OCI-LY3 (cell line): Measurements from ENCODE around the gene JDP2.

Experiments
- EZH2phosphoT487 ChIP-seq: fragments of 200-600 bp; shearing (Covaris generic); IDR thresholded peaks from 2 replicates; pipeline ENCODE4 v1.6.1; 2018; ENCODE audit warnings: antibody characterized with exemption, mixed run types, low read depth
- TF ChIP-seq, protein P1 (sequence below): fragments of 200-600, 300-600 bp; sonication (generic); IDR thresholded peaks from 2 replicates; pipeline ENCODE4 v1.5.1; 2014; ENCODE audit warnings: antibody characterized with exemption, low read length, low read depth

DNA sequence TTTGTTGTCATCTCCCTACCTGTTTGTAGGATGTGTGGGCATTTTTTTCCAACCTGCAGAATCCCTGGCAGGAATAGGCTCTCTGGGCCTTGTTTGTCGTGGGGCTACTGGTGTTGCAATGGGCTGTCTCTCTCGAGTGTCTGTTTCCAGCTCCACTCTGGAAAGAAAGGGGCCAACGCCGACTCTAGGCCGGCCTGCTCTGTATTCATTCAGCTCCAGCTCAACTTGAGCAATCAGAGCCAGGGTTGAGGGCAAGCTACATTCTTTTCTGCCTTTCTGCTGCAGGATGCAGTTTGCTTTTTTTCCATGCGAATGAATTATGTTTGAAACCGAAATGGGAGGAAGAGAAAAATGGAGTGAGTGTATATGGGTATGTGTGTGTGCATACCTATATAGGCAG lies 2.3 kb downstream of the JDP2 start:
- TF ChIP-seq, protein P1, sequence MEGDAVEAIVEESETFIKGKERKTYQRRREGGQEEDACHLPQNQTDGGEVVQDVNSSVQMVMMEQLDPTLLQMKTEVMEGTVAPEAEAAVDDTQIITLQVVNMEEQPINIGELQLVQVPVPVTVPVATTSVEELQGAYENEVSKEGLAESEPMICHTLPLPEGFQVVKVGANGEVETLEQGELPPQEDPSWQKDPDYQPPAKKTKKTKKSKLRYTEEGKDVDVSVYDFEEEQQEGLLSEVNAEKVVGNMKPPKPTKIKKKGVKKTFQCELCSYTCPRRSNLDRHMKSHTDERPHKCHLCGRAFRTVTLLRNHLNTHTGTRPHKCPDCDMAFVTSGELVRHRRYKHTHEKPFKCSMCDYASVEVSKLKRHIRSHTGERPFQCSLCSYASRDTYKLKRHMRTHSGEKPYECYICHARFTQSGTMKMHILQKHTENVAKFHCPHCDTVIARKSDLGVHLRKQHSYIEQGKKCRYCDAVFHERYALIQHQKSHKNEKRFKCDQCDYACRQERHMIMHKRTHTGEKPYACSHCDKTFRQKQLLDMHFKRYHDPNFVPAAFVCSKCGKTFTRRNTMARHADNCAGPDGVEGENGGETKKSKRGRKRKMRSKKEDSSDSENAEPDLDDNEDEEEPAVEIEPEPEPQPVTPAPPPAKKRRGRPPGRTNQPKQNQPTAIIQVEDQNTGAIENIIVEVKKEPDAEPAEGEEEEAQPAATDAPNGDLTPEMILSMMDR = no peak
- TF ChIP-seq EZH2phosphoT487 = no peak
